CD4-positive, alpha-beta T cell (primary cell): ENCODE results near the gene HMBS. TPM values are rescaled to one million over a fixed set of nuclear protein-coding genes. Genes with fewer than 3 reads are reported as not detected.

Source experiments
- ATAC-seq: fragments of 200-7000 bp; cut with Tn5 transposase; one replicate; pipeline ENCODE4 v1.10.0; 2022; ENCODE audit warnings: mild to moderate bottlenecking; ENCODE audit not compliant: poor library complexity
- CTCF ChIA-PET: fragments of 350-600 bp; sonication (Branson Sonifier 250); formaldehyde crosslinking; loops from one replicate; lab custom pipeline; 2021; ENCODE audit warnings: antibody characterized with exemption, inconsistent platforms; lab: Charles Lee
- POLR2A ChIA-PET: fragments of 350-600 bp; sonication (Branson Sonifier 250); formaldehyde crosslinking; loops from one replicate; lab custom pipeline; 2021; ENCODE audit warnings: antibody characterized with exemption, inconsistent platforms; lab: Charles Lee
- DNase-seq, 14 experiments: peaks; one replicate each; pipeline ENCODE4 v3.0.0-alpha.2; 2013 to 2020; ENCODE audit warnings: mixed read lengths in 2 of 14
- H3K27ac ChIP-seq, 2 donors: one replicate each; pipeline versions ENCODE4 v1.5.1 to v1.7.0; 2013; ENCODE audit warnings: low read length in 2 of 2, low read depth in 1 of 2, mild to moderate bottlenecking in 1 of 2
- H3K27me3 ChIP-seq, 2 experiments: 1 replicate in 1 of 2; 2 replicates in 1 of 2; pipeline versions ENCODE4 v1.6.1 to v1.7.0; 2013; ENCODE audit warnings: low read length in 2 of 2, control low read depth in 1 of 2, mild to moderate bottlenecking in 1 of 2, moderate library complexity in 1 of 2; ENCODE audit not compliant: insufficient read depth in 2 of 2, control insufficient read depth in 1 of 2
- H3K36me3 ChIP-seq: one replicate; pipeline ENCODE4 v1.6.1; 2013; ENCODE audit warnings: low read length, control low read depth; ENCODE audit not compliant: insufficient read depth
- H3K4me1 ChIP-seq: one replicate; pipeline ENCODE4 v1.6.1; 2013; ENCODE audit warnings: low read length, control low read depth; ENCODE audit not compliant: insufficient read depth
- H3K4me3 ChIP-seq: one replicate; pipeline ENCODE4 v1.5.1; 2013; ENCODE audit warnings: mild to moderate bottlenecking, low read length, moderate library complexity
- H3K9me3 ChIP-seq, 2 experiments: 1 replicate in 1 of 2; 2 replicates in 1 of 2; pipeline versions ENCODE4 v1.6.1 to v1.7.0; 2013; ENCODE audit warnings: low read length in 2 of 2, mild to moderate bottlenecking in 2 of 2, control low read depth in 1 of 2, moderate library complexity in 1 of 2; ENCODE audit not compliant: control insufficient read depth in 1 of 2, insufficient read depth in 1 of 2
- H3K27ac Mint-ChIP-seq: one replicate; pipeline ENCODE4 v1.8.0; 2020; ENCODE audit warnings: mixed read lengths
- H3K27me3 Mint-ChIP-seq: one replicate; pipeline ENCODE4 v1.8.0; 2021; ENCODE audit warnings: mixed read lengths
- H3K36me3 Mint-ChIP-seq: one replicate; pipeline ENCODE4 v1.8.0; 2021; ENCODE audit warnings: low read depth, mixed read lengths
- H3K4me1 Mint-ChIP-seq: one replicate; pipeline ENCODE4 v1.8.0; 2021; ENCODE audit warnings: low read depth, mixed read lengths
- H3K4me3 Mint-ChIP-seq: one replicate; pipeline ENCODE4 v1.8.0; 2020; ENCODE audit warnings: mild to moderate bottlenecking, mixed read lengths
- H3K9me3 Mint-ChIP-seq: one replicate; pipeline ENCODE4 v1.8.0; 2020; ENCODE audit warnings: mixed read lengths
- intact Hi-C, 2 experiments: fragments of 100-400 bp; cut with DNase I in 1 of 2; cut with micrococcal nuclease in 1 of 2; formaldehyde crosslinking; loops; one replicate each; pipeline versions ENCODE4 v1.15.1 to v1.9.0; 2023 to 2025; cut with DNase I, micrococcal nuclease
- total RNA-seq, 174 experiments: library from RNA in 2 of 174; stranded (reverse) in 2 of 174; gene quantifications; one replicate each; pipeline ENCODE4 v1.2.3 and lab custom pipeline; 2021 to 2026
- TF ChIP-seq, protein P1 (sequence below): fragments of 200-600 bp; IDR thresholded peaks from one replicate; pipeline ENCODE4 v1.8.0; 2022; ENCODE audit warnings: antibody characterized with exemption, mild to moderate bottlenecking

HMBS gene
- total RNA-seq, 2 experiments from 2014 or later, result 3.4 to 4.1 TPM

DNA sequence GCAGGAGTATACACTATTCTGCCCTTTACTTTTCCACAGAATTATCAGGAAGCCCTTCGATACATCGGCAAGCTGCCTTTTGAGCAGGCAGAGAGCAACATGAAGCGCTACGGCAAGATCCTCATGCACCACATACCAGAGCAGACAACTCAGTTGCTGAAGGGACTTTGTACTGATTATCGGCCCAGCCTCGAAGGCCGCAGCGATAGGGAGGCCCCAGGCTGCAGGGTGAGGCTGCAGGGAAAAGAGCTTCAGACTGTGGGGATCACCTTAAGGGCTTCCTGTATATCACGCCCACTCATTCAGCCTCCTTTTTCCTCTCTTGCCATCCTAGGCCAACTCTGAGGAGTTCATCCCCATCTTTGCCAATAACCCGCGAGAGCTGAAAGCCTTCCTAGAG, 6.8 kb upstream of the HMBS start:
- ATAC-seq, result no peak
- POLR2A ChIA-PET, result interaction anchor here (1.2 kb wide), 1 partner anchor 10 kb away, joined by 9 read pairs; the partner anchor contains the start of gene VPS11

DNA sequence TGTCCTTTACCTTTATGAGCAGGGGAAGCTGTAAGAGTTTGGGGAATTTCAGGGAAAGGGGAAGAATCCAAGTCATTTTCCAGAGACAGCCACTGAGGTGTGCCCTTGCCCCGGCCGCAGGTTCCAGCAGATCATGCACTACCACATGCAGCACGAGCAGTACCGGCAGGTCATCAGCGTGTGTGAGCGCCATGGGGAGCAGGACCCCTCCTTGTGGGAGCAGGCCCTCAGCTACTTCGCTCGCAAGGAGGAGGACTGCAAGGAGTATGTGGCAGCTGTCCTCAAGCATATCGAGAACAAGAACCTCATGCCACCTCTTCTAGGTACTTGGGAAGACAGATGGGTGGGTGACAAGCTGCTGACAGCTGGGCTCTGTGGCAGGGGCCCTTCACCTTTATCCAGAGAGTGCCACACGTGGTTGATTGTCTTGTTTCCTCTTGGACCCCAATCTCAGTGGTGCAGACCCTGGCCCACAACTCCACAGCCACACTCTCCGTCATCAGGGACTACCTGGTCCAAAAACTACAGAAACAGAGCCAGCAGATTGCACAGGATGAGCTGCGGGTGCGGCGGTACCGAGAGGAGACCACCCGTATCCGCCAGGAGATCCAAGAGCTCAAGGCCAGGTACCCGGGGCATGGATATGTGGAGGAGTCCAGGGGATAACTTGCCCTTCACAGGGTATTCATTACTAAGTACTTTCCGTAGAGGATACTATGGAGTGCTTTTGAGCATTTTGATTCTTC, 5.8 kb upstream of the HMBS start:
- intact Hi-C loops, result no loop called here
- CTCF ChIA-PET, result no interaction called here
- Histone ChIP-seq H3K36me3 (peaks cover 79% of the 10 kb centered on the region), H3K4me1 (no peaks in the 10 kb centered on the region), H3K27ac (no peak overlapping the region), H3K27me3 (no peaks in the 10 kb centered on the region), H3K9me3 (no peaks in the 10 kb centered on the region), H3K4me3 (no peak overlapping the region)
- no peaks in the 10 kb centered on the region for H3K4me1 Mint-ChIP-seq
- peaks cover 77% of the 10 kb centered on the region for H3K36me3 Mint-ChIP-seq
- no peak for DNase-seq
- no peaks in the 10 kb centered on the region for H3K9me3 Mint-ChIP-seq
- H3K27ac Mint-ChIP-seq, result no peak overlapping the region
- no peak overlapping the region for H3K4me3 Mint-ChIP-seq
- no peak for ATAC-seq
- POLR2A ChIA-PET, result interaction anchor here (1.2 kb wide), 1 partner anchor 11 kb away, joined by 9 read pairs; the partner anchor contains the start of gene VPS11
- no peaks in the 10 kb centered on the region for H3K27me3 Mint-ChIP-seq
- TF ChIP-seq, protein P1, sequence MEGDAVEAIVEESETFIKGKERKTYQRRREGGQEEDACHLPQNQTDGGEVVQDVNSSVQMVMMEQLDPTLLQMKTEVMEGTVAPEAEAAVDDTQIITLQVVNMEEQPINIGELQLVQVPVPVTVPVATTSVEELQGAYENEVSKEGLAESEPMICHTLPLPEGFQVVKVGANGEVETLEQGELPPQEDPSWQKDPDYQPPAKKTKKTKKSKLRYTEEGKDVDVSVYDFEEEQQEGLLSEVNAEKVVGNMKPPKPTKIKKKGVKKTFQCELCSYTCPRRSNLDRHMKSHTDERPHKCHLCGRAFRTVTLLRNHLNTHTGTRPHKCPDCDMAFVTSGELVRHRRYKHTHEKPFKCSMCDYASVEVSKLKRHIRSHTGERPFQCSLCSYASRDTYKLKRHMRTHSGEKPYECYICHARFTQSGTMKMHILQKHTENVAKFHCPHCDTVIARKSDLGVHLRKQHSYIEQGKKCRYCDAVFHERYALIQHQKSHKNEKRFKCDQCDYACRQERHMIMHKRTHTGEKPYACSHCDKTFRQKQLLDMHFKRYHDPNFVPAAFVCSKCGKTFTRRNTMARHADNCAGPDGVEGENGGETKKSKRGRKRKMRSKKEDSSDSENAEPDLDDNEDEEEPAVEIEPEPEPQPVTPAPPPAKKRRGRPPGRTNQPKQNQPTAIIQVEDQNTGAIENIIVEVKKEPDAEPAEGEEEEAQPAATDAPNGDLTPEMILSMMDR, result no peak

More for the DNA sequence above, 6.8 kb upstream of the HMBS start:
- peaks cover 87% of the 10 kb centered on the region for H3K36me3 Mint-ChIP-seq
- no peaks in the 10 kb centered on the region for H3K4me1 Mint-ChIP-seq
- Histone ChIP-seq H3K27ac (no peak overlapping the region), H3K4me1 (no peaks in the 10 kb centered on the region), H3K27me3 (no peaks in the 10 kb centered on the region), H3K4me3 (no peak overlapping the region), H3K36me3 (peaks cover 89% of the 10 kb centered on the region), H3K9me3 (no peaks in the 10 kb centered on the region)
- CTCF ChIA-PET, result interaction anchor here (0.6 kb wide), 1 partner anchor 938 kb away, joined by 3 read pairs; no protein-coding TSS in a partner anchor
- intact Hi-C loops, result no loop called here
- TF ChIP-seq, protein P1, result no peak
- H3K9me3 Mint-ChIP-seq, result no peaks in the 10 kb centered on the region
- H3K27ac Mint-ChIP-seq, result no peak overlapping the region
- DNase-seq, result no peak
- H3K4me3 Mint-ChIP-seq, result no peak overlapping the region
- no peaks in the 10 kb centered on the region for H3K27me3 Mint-ChIP-seq

DNA sequence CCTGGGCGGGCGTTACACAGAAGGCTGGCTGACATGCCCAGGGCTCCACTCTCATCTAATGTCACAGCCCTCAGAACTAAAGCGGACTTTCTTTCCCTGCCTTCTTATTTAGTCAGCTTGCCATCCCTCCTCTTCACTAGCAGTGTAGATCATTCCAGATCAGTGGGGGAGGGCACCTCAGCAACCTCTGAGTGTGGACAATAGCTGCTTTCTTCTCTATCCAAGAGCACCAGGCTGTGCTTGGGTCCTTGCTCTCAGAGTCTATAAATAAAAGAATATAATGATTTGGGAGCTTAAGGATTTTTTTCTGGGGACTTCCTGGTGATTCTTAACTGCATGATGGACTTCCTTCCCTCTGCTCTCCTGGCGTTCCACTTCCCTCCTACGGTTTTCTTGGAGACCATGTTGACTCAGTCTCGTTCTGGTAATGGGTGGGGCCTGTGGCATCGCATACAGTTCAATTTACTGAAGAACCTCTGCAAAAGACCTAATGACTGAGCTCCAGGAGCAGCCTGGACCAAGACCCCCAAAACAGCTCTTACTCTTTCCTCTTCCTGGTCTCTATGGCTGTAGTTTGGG, 2.9 kb upstream of the HMBS start:
- Mint-ChIP-seq H3K4me3 (no peak overlapping the region), H3K27ac (no peak overlapping the region), H3K27me3 (no peaks in the 10 kb centered on the region), H3K4me1 (peaks cover 17% of the 10 kb centered on the region), H3K36me3 (peaks cover 74% of the 10 kb centered on the region), H3K9me3 (no peaks in the 10 kb centered on the region)
- Histone ChIP-seq H3K27ac (no peak overlapping the region), H3K27me3 (no peaks in the 10 kb centered on the region), H3K4me3 (no peak overlapping the region), H3K36me3 (peaks cover 57% of the 10 kb centered on the region), H3K9me3 (no peaks in the 10 kb centered on the region), H3K4me1 (peaks cover 20% of the 10 kb centered on the region)
- intact Hi-C loops, result loop anchor here in 1 of 2 experiments (1.0 kb wide), 1 partner anchor 14 kb away; the partner anchor contains the start of gene VPS11
- ChIA-PET POLR2A (interaction anchor here (1.2 to 5.5 kb wide), 2 partner anchors 14 to 25 kb away, joined by 3 to 55 read pairs; partner anchors contain the start of genes HYOU1 and VPS11), CTCF (no interaction called here)
- DNase-seq, result no peak
- no peak for ATAC-seq
- TF ChIP-seq, protein P1, result no peak
